ENCODE data around the gene EHMT1. TPM values are rescaled to one million over a fixed set of nuclear protein-coding genes. Genes with fewer than 3 reads are reported as not detected.

Gene EHMT1
- total and polyA plus RNA-seq, 2 of the 8 experiments (the other 6 are each of a cell fraction or from before 2014, with no cell fraction given) = 95.7 to 163 TPM

- Histone ChIP-seq H3K56ac (replicated peaks; ENCODE audit: insufficient read length, low read depth, low read length) (no peak overlapping the region), H4K20me1 (replicated peaks in 1 of 2; ENCODE audit: control insufficient read depth in 1 of 2, insufficient read depth in 2 of 2, low read length in 2 of 2) (peaks cover 10 to 22% of the 10 kb centered on the region in 2 experiments), H2BK20ac (ENCODE audit: low read length) (no peak overlapping the region), H4K5ac (ENCODE audit: insufficient read length, low read depth, low read length) (no peak overlapping the region), H2BK12ac (ENCODE audit: low read depth, low read length) (no peak overlapping the region), H3K36me3 (ENCODE audit: control insufficient read depth in 2 of 4, insufficient read depth in 4 of 4, low read length in 3 of 4) (peaks cover 3 to 25% (median 11%) of the 10 kb centered on the region in 4 experiments; a peak in 6 of 8 replicates), H2AK5ac (ENCODE audit: low read depth, low read length) (no peak overlapping the region), H3K27me3 (replicated peaks in 1 of 4; ENCODE audit: control insufficient read depth in 3 of 4, extremely low read depth in 1 of 4, insufficient read depth in 3 of 4, low read length in 3 of 4) (no peaks in the 10 kb centered on the region), H3K9me3 (ENCODE audit: insufficient read depth in 2 of 2, low read depth in 1 of 2, low read length in 1 of 2) (no peaks in the 10 kb centered on the region), H3K23me2 (ENCODE audit: low read depth, low read length) (peaks cover 4% of the 10 kb centered on the region; the same call in 1 of the 2 replicates), H3K18ac (ENCODE audit: extremely low read depth, low read length) (no peak overlapping the region), H3K4ac (replicated peaks; ENCODE audit: insufficient read length, low read depth, low read length) (no peak overlapping the region), H2BK120ac (replicated peaks; ENCODE audit: low read depth, low read length) (no peak overlapping the region), H3K79me2 (ENCODE audit: control insufficient read depth in 1 of 2, insufficient read depth in 2 of 2, low read length in 2 of 2) (peaks cover 11 to 28% of the 10 kb centered on the region in 2 experiments), H4K91ac (replicated peaks; ENCODE audit: insufficient read length, low read length) (no peak overlapping the region), H4K8ac (ENCODE audit: extremely low read depth, insufficient read depth, low read length) (no peak overlapping the region), H3K27ac (ENCODE audit: low read depth, low read length) (no peak overlapping the region), H2AFZ (ENCODE audit: low read length) (no peak overlapping the region), H3K79me1 (ENCODE audit: low read depth, low read length) (peaks cover 6% of the 10 kb centered on the region; the same call in 1 of the 2 replicates), H3K23ac (ENCODE audit: insufficient read length) (no peak overlapping the region), H3K4me3 (ENCODE audit: extremely low read depth in 1 of 4, insufficient read depth in 2 of 4, low read depth in 3 of 4, low read length in 4 of 4) (no peak overlapping the region), H3K4me2 (ENCODE audit: insufficient read depth in 1 of 2, low read depth in 2 of 2, low read length in 2 of 2) (no peak overlapping the region), H3K14ac (ENCODE audit: insufficient read length) (no peak overlapping the region), H2BK15ac (ENCODE audit: low read length) (no peak overlapping the region), H3K9ac (replicated peaks in 1 of 4; ENCODE audit: extremely low read depth in 1 of 4, low read depth in 3 of 4, low read length in 3 of 4) (no peak overlapping the region; a peak in 1 of 7 replicates), H3K4me1 (replicated peaks in 1 of 4; ENCODE audit: control insufficient read depth in 3 of 4, insufficient read depth in 4 of 4, low read length in 3 of 4) (peaks cover 0 to 10% (median 5%) of the 10 kb centered on the region in 4 experiments; a peak in 5 of 7 replicates), H2BK5ac (ENCODE audit: low read depth, low read length) (no peak overlapping the region)
- POLR2A ChIA-PET (ENCODE audit: partially characterized antibody) = interaction anchor here (1.0 kb wide), 1 partner anchor 12 kb away, joined by 4 read pairs; no protein-coding TSS in a partner anchor
- CTCF ChIA-PET (ENCODE audit: partially characterized antibody) = interaction anchor here (0.7 to 2.4 kb wide), 3 partner anchors 20 to 176 kb away, joined by 3 to 14 read pairs (median 5); no protein-coding TSS in a partner anchor
- FAIRE-seq (no peak), DNase-seq (ENCODE audit: low read depth in 1 of 2, low spot score in 2 of 2) (no peak)
- TF ChIP-seq SUZ12 (IDR thresholded peaks at IDR 0.05; ENCODE audit: low read length) (no peak), SIRT6 (IDR thresholded peaks at IDR 0.05; ENCODE audit: low read length) (no peak), POU5F1 (IDR thresholded peaks at IDR 0.05; ENCODE audit: low read depth, low read length) (no peak), ATF2 (IDR thresholded peaks at IDR 0.05; ENCODE audit: low read length) (no peak), BCL11A (IDR thresholded peaks at IDR 0.05; ENCODE audit: low read depth in 2 of 2, low read length in 2 of 2) (no peak), EP300 (IDR thresholded peaks at IDR 0.05; ENCODE audit: borderline replicate concordance in 1 of 2, low read depth in 2 of 2, low read length in 2 of 2) (no peak), JUND (IDR thresholded peaks at IDR 0.05; ENCODE audit: low read length) (no peak), PHF8 (conservative IDR thresholded peaks at IDR 0.05; ENCODE audit: low read depth, low read length) (no peak), MAX (IDR thresholded peaks at IDR 0.05) (no peak)
- WGBS, 2 experiments (ENCODE audit: extremely low coverage in 1 of 2, insufficient coverage in 1 of 2, insufficient read length in 1 of 2, insufficient replicate concordance in 2 of 2, low coverage in 1 of 2, low lambda C conversion rate in 2 of 2, missing lambda C conversion rate in 1 of 2) = 97% methylated on average over 16 of the region's 19 CpGs; no CpG with 5 or more reads in 1 of the 2 experiments
These were observed 3.4 kb upstream of the EHMT1 start for GRCh38 chr9:137615387-137615871.

Measured in H1 (cell line).